ENCODE data around the gene CCDC157. TPM values are rescaled to one million over a fixed set of nuclear protein-coding genes. Genes with fewer than 3 reads are reported as not detected.
A peak's percentile ranks its signal among the peaks of the same experiment; 100 is the strongest.

Gene CCDC157
- total RNA-seq, 1 experiment from 2014 or later: 6.2 TPM

DNA sequence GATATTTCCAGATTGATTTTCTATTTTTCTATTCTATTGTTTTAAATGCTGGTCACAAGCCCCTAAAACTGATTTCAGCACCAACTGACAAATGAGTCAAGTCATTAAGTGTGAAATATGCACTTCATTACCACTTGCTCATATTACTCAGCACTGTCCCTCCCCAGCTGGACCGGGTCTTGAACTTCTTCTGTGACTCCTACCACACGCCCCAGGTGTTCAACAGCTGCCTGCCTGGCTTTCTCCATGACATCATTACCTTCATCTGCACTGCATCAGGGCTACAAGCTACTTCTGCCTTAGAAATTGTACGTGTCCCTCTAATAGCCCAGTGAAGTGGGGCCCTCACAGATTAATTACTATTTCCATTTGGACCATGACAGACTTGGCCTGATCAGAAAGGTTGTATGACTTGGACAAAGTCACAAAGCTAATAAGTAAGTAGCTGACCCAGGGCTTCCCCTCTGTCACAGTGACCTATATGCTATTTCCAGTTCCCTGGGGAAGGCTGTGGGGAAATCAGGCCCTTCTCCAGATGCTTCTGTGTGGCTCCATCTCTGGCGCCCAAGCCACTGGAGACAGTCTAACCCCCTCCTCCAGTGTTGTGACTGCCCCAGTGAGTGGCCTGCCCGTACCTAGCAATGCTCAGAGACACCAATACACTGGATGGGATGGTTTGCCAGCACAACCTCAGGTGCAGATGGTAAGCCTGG, 48.1 kb upstream of the CCDC157 start:
- DNase-seq: no peak
- no peaks in the 10 kb centered on the region for H3K27me3 ChIP-seq (ENCODE audit: insufficient read depth, low read depth)
- no peak overlapping the region for H3K4me2 ChIP-seq
- H3K27ac ChIP-seq: no peak overlapping the region
- H3K4me1 ChIP-seq (replicated peaks; ENCODE audit: insufficient read depth): peaks cover 97% of the 10 kb centered on the region
- no TSS peak for BruUV-seq (replicated peaks)
- H2AFZ ChIP-seq: no peak overlapping the region
- no peaks in the 10 kb centered on the region for H3K9me3 ChIP-seq (ENCODE audit: insufficient read depth, low read depth)
- H4K20me1 ChIP-seq (ENCODE audit: insufficient read depth): peaks cover 13% of the 10 kb centered on the region; the same call in 1 of the 2 replicates
- H3K9me2 ChIP-seq (ENCODE audit: insufficient read depth): no peaks in the 10 kb centered on the region
- no peak overlapping the region for H3K4me3 ChIP-seq
- ChIA-PET CTCF (no interaction called here), POLR2A (ENCODE audit: unreplicated experiment) (no interaction called here)
- intact Hi-C loops (cut with micrococcal nuclease; ENCODE audit: unreplicated experiment): no loop called here
- peaks cover 2% of the 10 kb centered on the region; the same call in 1 of the 2 replicates for H3K36me3 ChIP-seq (ENCODE audit: low read depth)
- H3K79me2 ChIP-seq (ENCODE audit: low read depth): peaks cover 75% of the 10 kb centered on the region
- TF ChIP-seq EZH2 (IDR thresholded peaks at IDR 0.05; ENCODE audit: low read depth): no peak
- TF ChIP-seq, protein P1, sequence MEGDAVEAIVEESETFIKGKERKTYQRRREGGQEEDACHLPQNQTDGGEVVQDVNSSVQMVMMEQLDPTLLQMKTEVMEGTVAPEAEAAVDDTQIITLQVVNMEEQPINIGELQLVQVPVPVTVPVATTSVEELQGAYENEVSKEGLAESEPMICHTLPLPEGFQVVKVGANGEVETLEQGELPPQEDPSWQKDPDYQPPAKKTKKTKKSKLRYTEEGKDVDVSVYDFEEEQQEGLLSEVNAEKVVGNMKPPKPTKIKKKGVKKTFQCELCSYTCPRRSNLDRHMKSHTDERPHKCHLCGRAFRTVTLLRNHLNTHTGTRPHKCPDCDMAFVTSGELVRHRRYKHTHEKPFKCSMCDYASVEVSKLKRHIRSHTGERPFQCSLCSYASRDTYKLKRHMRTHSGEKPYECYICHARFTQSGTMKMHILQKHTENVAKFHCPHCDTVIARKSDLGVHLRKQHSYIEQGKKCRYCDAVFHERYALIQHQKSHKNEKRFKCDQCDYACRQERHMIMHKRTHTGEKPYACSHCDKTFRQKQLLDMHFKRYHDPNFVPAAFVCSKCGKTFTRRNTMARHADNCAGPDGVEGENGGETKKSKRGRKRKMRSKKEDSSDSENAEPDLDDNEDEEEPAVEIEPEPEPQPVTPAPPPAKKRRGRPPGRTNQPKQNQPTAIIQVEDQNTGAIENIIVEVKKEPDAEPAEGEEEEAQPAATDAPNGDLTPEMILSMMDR (conservative IDR thresholded peaks at IDR 0.05): no peak
- peaks cover 79% of the 10 kb centered on the region for H3F3A ChIP-seq (ENCODE audit: insufficient read depth, low read depth)

DNA sequence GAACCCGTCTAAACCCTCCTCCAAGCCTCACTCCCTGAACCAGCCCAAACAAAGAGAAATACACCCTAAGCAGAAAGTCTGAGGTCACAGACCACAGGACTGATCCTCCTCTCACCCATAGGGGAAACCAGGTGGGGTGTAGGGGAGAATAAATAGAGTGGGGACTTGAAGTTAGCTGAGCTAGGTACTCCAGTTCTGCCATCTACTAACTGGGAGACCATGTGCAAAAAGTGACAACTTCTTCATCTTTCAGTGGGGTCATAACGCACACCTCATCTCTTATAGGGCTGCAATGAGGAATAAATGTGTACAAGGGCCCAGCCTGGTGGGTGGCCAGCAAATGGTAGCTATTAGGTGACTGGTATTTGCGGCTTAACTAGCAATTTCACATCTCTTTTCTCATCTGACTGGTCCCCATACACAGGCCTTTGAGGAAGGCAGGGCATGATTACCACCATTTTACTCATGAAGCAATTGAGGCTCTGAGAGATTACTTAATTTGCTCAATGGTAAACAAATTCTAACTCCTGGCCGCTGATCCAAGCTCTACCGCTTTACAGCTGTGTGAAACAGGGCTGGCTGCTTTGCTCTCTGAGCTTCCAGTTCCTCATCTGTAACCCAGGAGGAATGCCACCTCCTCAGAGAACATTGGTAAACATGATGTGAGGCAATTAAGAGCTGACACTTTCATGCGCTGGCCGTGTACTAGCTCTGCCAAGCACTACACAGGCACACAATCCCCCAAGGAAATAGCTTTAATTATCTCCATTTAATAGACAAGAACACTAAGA, 46.7 kb upstream of the CCDC157 start:
- H4K20me1 ChIP-seq (ENCODE audit: insufficient read depth): peaks cover 13% of the 10 kb centered on the region; the same call in 1 of the 2 replicates
- TF ChIP-seq, protein P1 (conservative IDR thresholded peaks at IDR 0.05): no peak
- TF ChIP-seq EZH2 (IDR thresholded peaks at IDR 0.05; ENCODE audit: low read depth): no peak
- H3K4me3 ChIP-seq: no peak overlapping the region
- peaks cover 84% of the 10 kb centered on the region for H3K79me2 ChIP-seq (ENCODE audit: low read depth)
- peaks cover 97% of the 10 kb centered on the region for H3K4me1 ChIP-seq (replicated peaks; ENCODE audit: insufficient read depth)
- H3K36me3 ChIP-seq (ENCODE audit: low read depth): no peaks in the 10 kb centered on the region
- POLR2A ChIA-PET (ENCODE audit: unreplicated experiment): no interaction called here
- H3K9me2 ChIP-seq (ENCODE audit: insufficient read depth): no peaks in the 10 kb centered on the region
- CTCF ChIA-PET: interaction anchor here (0.6 kb wide), 1 partner anchor 77 kb away, joined by 5 read pairs; the partner anchor contains the start of gene RNF215
- H3K4me2 ChIP-seq: peak overlapping the region; percentile 77
- peak overlapping the region; percentile 76 for H3K27ac ChIP-seq
- no peak overlapping the region for H2AFZ ChIP-seq
- H3K9me3 ChIP-seq (ENCODE audit: insufficient read depth, low read depth): no peaks in the 10 kb centered on the region
- no peaks in the 10 kb centered on the region for H3K27me3 ChIP-seq (ENCODE audit: insufficient read depth, low read depth)
- peak in 1 of 2 experiments; percentile 80 for DNase-seq
- BruUV-seq (replicated peaks): no TSS peak
- peaks cover 78% of the 10 kb centered on the region for H3F3A ChIP-seq (ENCODE audit: insufficient read depth, low read depth)
- intact Hi-C loops (cut with micrococcal nuclease; ENCODE audit: unreplicated experiment): no loop called here

DNA sequence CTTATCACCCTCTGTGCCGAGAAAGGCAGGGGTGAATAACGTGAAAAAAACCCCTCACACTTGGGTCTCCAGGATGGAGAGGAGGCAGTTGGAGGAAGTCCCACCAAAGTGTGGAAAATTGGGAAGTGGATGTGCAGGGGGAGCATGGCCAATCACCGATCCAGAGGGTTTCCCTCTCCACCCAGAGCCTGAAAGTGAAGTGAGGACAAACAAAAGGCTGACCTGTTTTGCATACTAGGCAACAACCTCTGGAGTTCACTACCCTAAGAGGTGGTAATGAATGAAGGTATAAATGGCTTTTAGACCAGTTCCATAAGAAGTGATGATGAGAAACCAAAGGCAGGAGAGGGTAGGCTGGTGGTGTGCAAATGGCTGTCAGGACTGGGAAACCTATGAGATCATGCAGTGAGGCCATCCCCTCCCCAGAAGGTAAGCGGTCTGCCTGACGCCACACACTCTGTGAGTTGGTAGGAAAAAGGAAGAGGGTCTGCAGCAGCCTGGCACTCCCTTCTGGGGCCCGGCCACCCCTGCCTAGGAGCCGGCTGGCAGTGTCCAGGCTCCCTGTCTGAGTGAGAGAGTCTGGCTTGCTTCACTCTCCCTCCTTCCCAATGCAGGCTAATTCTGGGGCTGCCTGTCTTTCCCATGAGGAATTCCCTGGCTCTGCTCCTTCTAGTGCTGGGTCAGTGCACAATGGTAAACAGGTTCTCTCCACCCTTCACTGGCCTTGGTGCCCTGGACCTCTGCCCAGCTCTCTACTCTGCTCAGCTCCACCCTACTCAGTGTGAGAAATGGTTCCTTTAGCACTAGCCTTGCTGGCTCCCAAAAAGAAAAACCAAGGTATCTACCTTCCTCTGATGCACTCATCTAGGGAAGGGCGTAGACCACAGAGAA, 45.7 kb upstream of the CCDC157 start:
- H3K4me1 ChIP-seq (replicated peaks; ENCODE audit: insufficient read depth): peaks cover 93% of the 10 kb centered on the region
- BruUV-seq (replicated peaks): no TSS peak
- POLR2A ChIA-PET (ENCODE audit: unreplicated experiment): interaction anchor here (0.6 kb wide), 2 partner anchors 97 to 281 kb away, joined by 3 to 7 read pairs; partner anchors contain the start of gene PES1

More for the DNA sequence above, 45.7 kb upstream of the CCDC157 start:
- peak overlapping the region; percentile 30; the same call in 1 of the 2 replicates for H3K4me3 ChIP-seq
- no peak for TF ChIP-seq EZH2 (IDR thresholded peaks at IDR 0.05; ENCODE audit: low read depth)
- TF ChIP-seq, protein P1 (conservative IDR thresholded peaks at IDR 0.05): no peak
- peaks cover 68% of the 10 kb centered on the region for H3F3A ChIP-seq (ENCODE audit: insufficient read depth, low read depth)
- H3K36me3 ChIP-seq (ENCODE audit: low read depth): no peaks in the 10 kb centered on the region
- peak; percentile 67 to 68 for DNase-seq
- peak overlapping the region; percentile 76 for H3K27ac ChIP-seq
- no peaks in the 10 kb centered on the region for H3K27me3 ChIP-seq (ENCODE audit: insufficient read depth, low read depth)
- H2AFZ ChIP-seq: no peak overlapping the region
- intact Hi-C loops (cut with micrococcal nuclease; ENCODE audit: unreplicated experiment): loop anchor here (1.0 kb wide), 1 partner anchor 13 kb away; no protein-coding TSS in a partner anchor
- peaks cover 13% of the 10 kb centered on the region for H4K20me1 ChIP-seq (ENCODE audit: insufficient read depth)
- no peaks in the 10 kb centered on the region for H3K9me3 ChIP-seq (ENCODE audit: insufficient read depth, low read depth)
- CTCF ChIA-PET: interaction anchor here (0.7 to 1.2 kb wide), 2 partner anchors 13 to 23 kb away, joined by 4 to 6 read pairs; no protein-coding TSS in a partner anchor
- H3K9me2 ChIP-seq (ENCODE audit: insufficient read depth): no peaks in the 10 kb centered on the region
- H3K79me2 ChIP-seq (ENCODE audit: low read depth): peaks cover 89% of the 10 kb centered on the region
- peak overlapping the region; percentile 77 for H3K4me2 ChIP-seq
